ENCODE data around the gene LRRC8A. TPM values are rescaled to one million over a fixed set of nuclear protein-coding genes. Genes with fewer than 3 reads are reported as not detected.
A peak's percentile ranks its signal among the peaks of the same experiment; 100 is the strongest.

The LRRC8A gene
- total and polyA plus RNA-seq, 2 of the 13 experiments (the other 11 are each of a cell fraction or from before 2014, with no cell fraction given) = 16.1 to 40.6 TPM

GRCh38 chr9:128946571-128947276 lies 64.8 kb downstream of the LRRC8A start:
- DNase-seq (ENCODE audit: low spot score) (no peak), ATAC-seq (peak; percentile 64), FAIRE-seq (no peak)
- Histone ChIP-seq H3K9me3 (ENCODE audit: low read length) (no peaks in the 10 kb centered on the region), H4K20me1 (ENCODE audit: insufficient read depth, low read length) (no peaks in the 10 kb centered on the region), H3K9ac (ENCODE audit: insufficient read depth, low read depth, low read length) (peak overlapping the region; percentile 96), H3K27me3 (ENCODE audit: control insufficient read depth in 1 of 2, insufficient read depth in 2 of 2, low read length in 2 of 2) (no peaks in the 10 kb centered on the region; a peak in 1 of 5 replicates), H3K27ac (ENCODE audit: extremely low read length, insufficient read depth, low read length) (peak overlapping the region; percentile 80), H2AFZ (ENCODE audit: low read length) (no peak overlapping the region), H3K4me1 (ENCODE audit: insufficient read depth, low read length) (peaks cover 68% of the 10 kb centered on the region), H3K36me3 (replicated peaks in 1 of 2; ENCODE audit: control insufficient read depth in 1 of 2, insufficient read depth in 2 of 2, low read length in 2 of 2) (peaks cover 0 to 2% of the 10 kb centered on the region in 2 experiments; a peak in 2 of 5 replicates), H3K4me3 (replicated peaks in 1 of 3; ENCODE audit: insufficient read depth in 1 of 3, low read depth in 2 of 3, low read length in 3 of 3) (peak overlapping the region; percentile 91 to 100 (median 99)), H3K4me2 (ENCODE audit: low read depth, low read length) (peak overlapping the region; percentile 97), H3K79me2 (ENCODE audit: insufficient read depth, low read length) (peaks cover 27% of the 10 kb centered on the region)
- BruUV-seq (replicated peaks) = TSS peak; percentile 86
- in situ Hi-C loops (cut with HindIII; ENCODE audit: extremely low pct_ligation_motif_present, low pct_unique_long_range_greater_than_20kb) = no loop called here
- ChIA-PET POLR2A (no interaction called here), CTCF (ENCODE audit: low intra/inter-chr PET ratio, low total read pairs) (no interaction called here)
- intact Hi-C loops (cut with micrococcal nuclease; ENCODE audit: unreplicated experiment) = no loop called here
- 25% methylated on average over 15 of the region's 30 CpGs for WGBS (ENCODE audit: low lambda C conversion rate)
- TF ChIP-seq PPARG (CRISPR knock-in tag; conservative IDR thresholded peaks at IDR 0.05) (no peak), GZF1 (CRISPR knock-in tag; IDR thresholded peaks at IDR 0.05) (no peak), STAT6 (CRISPR knock-in tag; IDR thresholded peaks at IDR 0.05; ENCODE audit: borderline replicate concordance) (no peak), EED (CRISPR knock-in tag; IDR thresholded peaks at IDR 0.05) (no peak), HOXA7 (CRISPR knock-in tag; IDR thresholded peaks at IDR 0.05) (no peak), THAP11 (CRISPR knock-in tag; IDR thresholded peaks at IDR 0.05) (no peak), ZNF329 (CRISPR knock-in tag; IDR thresholded peaks at IDR 0.05; ENCODE audit: low read depth) (peak; percentile 86; the same call in 1 of the 2 replicates), FOXP1 (IDR thresholded peaks at IDR 0.05) (no peak), FOXP1 (CRISPR knock-in tag; IDR thresholded peaks at IDR 0.05) (no peak), ZNF121 (CRISPR knock-in tag; IDR thresholded peaks at IDR 0.05) (peak; percentile 64; the same call in 1 of the 2 replicates), IRX3 (CRISPR knock-in tag; IDR thresholded peaks at IDR 0.05; ENCODE audit: borderline replicate concordance, low read depth) (0 out of 2 replicates have a peak, but pooled peaks have one; percentile 4), FOXK2 (IDR thresholded peaks at IDR 0.05) (no peak), GFI1 (CRISPR knock-in tag; IDR thresholded peaks at IDR 0.05; ENCODE audit: borderline replicate concordance) (0 out of 2 replicates have a peak, but pooled peaks have one; percentile 8), SIN3B (IDR thresholded peaks at IDR 0.05; ENCODE audit: low read length) (no peak), ZNF782 (CRISPR knock-in tag; IDR thresholded peaks at IDR 0.05; ENCODE audit: borderline replicate concordance) (0 out of 2 replicates have a peak, but pooled peaks have one; percentile 1), POLR2AphosphoS5 (IDR thresholded peaks at IDR 0.05; ENCODE audit: low read depth, low read length) (no peak), ZNF10 (CRISPR knock-in tag; IDR thresholded peaks at IDR 0.05; ENCODE audit: borderline replicate concordance, low read depth) (no peak), HNRNPLL (IDR thresholded peaks at IDR 0.05; ENCODE audit: low read depth, low read length, poor library complexity, severe bottlenecking) (peak; percentile 24), ZNF205 (CRISPR knock-in tag; IDR thresholded peaks at IDR 0.05) (no peak), JUND (CRISPR knock-in tag; IDR thresholded peaks at IDR 0.05) (no peak), CBX1 (IDR thresholded peaks at IDR 0.05; ENCODE audit: low read depth) (no peak), ZNF20 (CRISPR knock-in tag; IDR thresholded peaks at IDR 0.05) (no peak), PHB2 (IDR thresholded peaks at IDR 0.05; ENCODE audit: partially characterized antibody) (no peak), HNF4G (IDR thresholded peaks at IDR 0.05; ENCODE audit: borderline replicate concordance, low read depth, low read length) (no peak), HNF4G (CRISPR knock-in tag; IDR thresholded peaks at IDR 0.05; ENCODE audit: borderline replicate concordance, low read depth) (no peak), ZNF768 (CRISPR knock-in tag; IDR thresholded peaks at IDR 0.05) (peak; percentile 48; the same call in 1 of the 2 replicates)
